CD14-positive monocyte (primary cell): ENCODE measurements around the gene MAX. TPM values are rescaled to one million over a fixed set of nuclear protein-coding genes. Genes with fewer than 3 reads are reported as not detected.

ENCODE experiments used
- DNase-seq, 3 donors: peaks; one replicate each; pipeline ENCODE4 v3.0.0-alpha.2; 2011 to 2022
- H2AFZ ChIP-seq: 2 replicates; pipeline ENCODE4 v1.6.0; 2012; ENCODE audit warnings: mild to moderate bottlenecking, low read depth, low read length, inconsistent platforms; ENCODE audit not compliant: insufficient read depth, poor library complexity, severe bottlenecking
- H3K27ac ChIP-seq, 2 donors: 1 replicate in 1 of 2; 2 replicates in 1 of 2; pipeline ENCODE4 v1.5.1; 2012 to 2013; ENCODE audit warnings: low read length in 2 of 2, control low read depth in 1 of 2, inconsistent platforms in 1 of 2, low read depth in 1 of 2, mild to moderate bottlenecking in 1 of 2
- H3K27me3 ChIP-seq, 2 donors: one replicate each; pipeline versions ENCODE4 v1.6.0 to v1.6.1; 2011 to 2013; ENCODE audit warnings: low read length in 2 of 2; ENCODE audit not compliant: control insufficient read depth in 2 of 2, insufficient read depth in 2 of 2
- H3K36me3 ChIP-seq, 2 donors: replicated peaks in 1 of 2; 1 replicate in 1 of 2; 2 replicates in 1 of 2; pipeline versions ENCODE4 v1.5.1 to v1.6.1; 2012 to 2013; ENCODE audit warnings: low read length in 2 of 2, control low read depth in 1 of 2, inconsistent platforms in 1 of 2, mild to moderate bottlenecking in 1 of 2; ENCODE audit not compliant: insufficient read depth in 2 of 2, control insufficient read depth in 1 of 2
- H3K4me1 ChIP-seq, 2 donors: 1 replicate in 1 of 2; 2 replicates in 1 of 2; pipeline versions ENCODE4 v1.5.1 to v1.6.1; 2012 to 2013; ENCODE audit warnings: low read length in 2 of 2, control low read depth in 1 of 2, inconsistent platforms in 1 of 2, mild to moderate bottlenecking in 1 of 2, moderate library complexity in 1 of 2; ENCODE audit not compliant: insufficient read depth in 2 of 2, control insufficient read depth in 1 of 2
- H3K4me2 ChIP-seq: replicated peaks from 2 replicates; pipeline ENCODE3; 2012; ENCODE audit warnings: low read length, moderate library complexity, mild to moderate bottlenecking; ENCODE audit not compliant: poor library complexity, severe bottlenecking; ENCODE audit errors: extremely low read depth
- H3K4me3 ChIP-seq, 3 experiments: fragments of 200-600 bp in 1 of 3; sonication (generic) in 1 of 3; replicated peaks in 1 of 3; 1 replicate in 2 of 3; 2 replicates in 1 of 3; pipeline ENCODE4 v1.5.1; 2011 to 2013; ENCODE audit warnings: low read length in 3 of 3, mild to moderate bottlenecking in 3 of 3, control low read depth in 2 of 3, low read depth in 2 of 3, inconsistent platforms in 1 of 3, moderate library complexity in 1 of 3
- H3K79me2 ChIP-seq: 2 replicates; pipeline ENCODE4 v1.6.0; 2012; ENCODE audit warnings: mild to moderate bottlenecking, control low read depth, inconsistent platforms, low read length, moderate library complexity; ENCODE audit not compliant: insufficient read depth
- H3K9ac ChIP-seq: 2 replicates; pipeline ENCODE4 v1.6.0; 2017; ENCODE audit warnings: low read length, mild to moderate bottlenecking; ENCODE audit not compliant: insufficient read depth, poor library complexity, severe bottlenecking
- H3K9me3 ChIP-seq, 2 donors: replicated peaks in 1 of 2; 1 replicate in 1 of 2; 2 replicates in 1 of 2; pipeline versions ENCODE4 v1.5.1 to v1.6.1; 2012 to 2013; ENCODE audit warnings: low read length in 2 of 2, control low read depth in 1 of 2; ENCODE audit not compliant: control insufficient read depth in 1 of 2, insufficient read depth in 1 of 2
- H4K20me1 ChIP-seq: 2 replicates; pipeline ENCODE4 v1.6.0; 2012; ENCODE audit warnings: mild to moderate bottlenecking, low read length, control low read depth, moderate library complexity; ENCODE audit not compliant: insufficient read depth
- H3K27ac Mint-ChIP-seq, 7 donors: one replicate each; pipeline ENCODE4 v1.8.0; 2020; ENCODE audit warnings: mild to moderate bottlenecking in 7 of 7, mixed read lengths in 7 of 7, moderate library complexity in 6 of 7, inconsistent platforms in 2 of 7
- H3K27me3 Mint-ChIP-seq, 3 donors: one replicate each; pipeline ENCODE4 v1.8.0; 2021 to 2022; ENCODE audit warnings: low read depth in 3 of 3, mild to moderate bottlenecking in 3 of 3, mixed read lengths in 3 of 3, moderate library complexity in 3 of 3, inconsistent platforms in 1 of 3
- H3K36me3 Mint-ChIP-seq, 2 donors: one replicate each; pipeline ENCODE4 v1.8.0; 2020; ENCODE audit warnings: mixed read lengths in 2 of 2, inconsistent platforms in 1 of 2, mild to moderate bottlenecking in 1 of 2
- H3K4me1 Mint-ChIP-seq: one replicate; pipeline ENCODE4 v1.8.0; 2020; ENCODE audit warnings: mild to moderate bottlenecking, mixed read lengths
- H3K4me3 Mint-ChIP-seq, 2 donors: one replicate each; pipeline ENCODE4 v1.8.0; 2020; ENCODE audit warnings: mild to moderate bottlenecking in 2 of 2, mixed read lengths in 2 of 2, moderate library complexity in 1 of 2
- H3K9me3 Mint-ChIP-seq, 7 donors: one replicate each; pipeline ENCODE4 v1.8.0; 2020 to 2022; ENCODE audit warnings: mixed read lengths in 7 of 7, mild to moderate bottlenecking in 6 of 7, moderate library complexity in 6 of 7, inconsistent platforms in 2 of 7
- CTCF ChIP-seq: fragments of 200-600 bp; IDR thresholded peaks from one replicate; pipeline ENCODE4 v1.8.0; 2022; ENCODE audit warnings: antibody characterized with exemption, mild to moderate bottlenecking
- WGBS: methylation state at CpG from one replicate; pipeline ENCODE4 v1.1.5; 2013; ENCODE audit warnings: missing lambda C conversion rate; ENCODE audit not compliant: insufficient coverage; 5-methylcytosine and 5-hydroxymethylcytosine counted together
- intact Hi-C, 2 donors: fragments of 100-400 bp; cut with micrococcal nuclease; formaldehyde crosslinking; loops; one replicate each; pipeline versions ENCODE4 v1.15.0 to v1.15.1; 2023
- polyA plus RNA-seq, 3 donors: library from polyadenylated mRNA; depleted of rRNA in 1 of 3; unstranded in 2 of 3; stranded (reverse) in 1 of 3; fragments of 300-500 nt in 2 of 3; fragments of >200 nt in 1 of 3; fragmentation: Illumina TruSeq in 2 of 3; gene quantifications; 1 replicate in 2 of 3; 2 replicates in 1 of 3; pipeline ENCODE4 v1.2.3, GENCODE V29; 2012 to 2021

Gene MAX
- polyA plus RNA-seq, 3 donors = 78.2 to 87.0 (median 81.5) TPM

DNA sequence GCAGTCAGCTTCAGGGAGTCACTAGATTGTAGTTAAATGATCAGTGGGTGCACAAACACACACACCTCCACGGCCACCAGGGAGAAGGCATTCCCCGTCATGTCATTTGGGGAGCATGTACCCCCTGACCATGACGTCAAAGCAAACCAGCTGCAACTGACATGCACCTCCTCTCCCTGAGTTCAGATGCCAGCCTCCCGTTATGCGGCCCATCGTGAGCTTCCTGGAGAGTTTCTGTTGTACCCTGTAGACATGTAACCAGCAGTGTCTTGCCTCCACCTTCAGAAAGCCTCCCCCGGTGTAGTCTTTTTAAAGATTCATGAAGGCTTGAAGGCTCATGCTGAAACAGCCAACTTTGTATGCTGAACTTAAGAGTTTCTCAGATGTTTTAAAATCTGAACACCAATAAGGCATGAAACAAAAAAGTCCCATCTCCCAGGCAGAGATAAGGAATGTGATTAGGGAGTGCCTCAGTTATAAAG is 60.8 kb downstream of the MAX start:
- 92% methylated on average over 7 of the region's 7 CpGs for WGBS
- no peaks in the 10 kb centered on the region for H3K27me3 ChIP-seq
- Mint-ChIP-seq H3K9me3 (no peaks in the 10 kb centered on the region), H3K27me3 (peaks cover 0 to 2% (median 0%) of the 10 kb centered on the region in 3 donors), H3K36me3 (peaks cover 20 to 40% of the 10 kb centered on the region in 2 donors), H3K27ac (peak overlapping the region in 1 of 7 donors; percentile 15), H3K4me1 (peaks cover 49% of the 10 kb centered on the region), H3K4me3 (no peak overlapping the region)
- H3K79me2 ChIP-seq = no peaks in the 10 kb centered on the region
- H3K27ac ChIP-seq = peak overlapping the region in 1 of 2 donors; percentile 42
- peaks cover 43 to 44% of the 10 kb centered on the region in 2 donors for H3K4me1 ChIP-seq
- H3K9me3 ChIP-seq = no peaks in the 10 kb centered on the region
- no peak for DNase-seq
- no peak overlapping the region for H2AFZ ChIP-seq
- peaks cover 16 to 20% of the 10 kb centered on the region in 2 donors for H3K36me3 ChIP-seq
- no peak for TF ChIP-seq CTCF
- no peak overlapping the region for H3K4me3 ChIP-seq
- no peak overlapping the region for H3K4me2 ChIP-seq
- no peak overlapping the region for H3K9ac ChIP-seq
- no peaks in the 10 kb centered on the region for H4K20me1 ChIP-seq
- intact Hi-C loops = loop anchor here in 1 of 2 donors (5.0 kb wide), 1 partner anchor 61 kb away; the partner anchor contains the start of gene MAX

GRCh38 chr14:65040666-65041433 is 61.5 kb downstream of the MAX start:
- H3K27me3 Mint-ChIP-seq = peaks cover 0 to 2% (median 0%) of the 10 kb centered on the region in 3 donors
- TF ChIP-seq CTCF = no peak
- Histone ChIP-seq H3K4me3 (no peak overlapping the region), H3K4me1 (peaks cover 37 to 38% of the 10 kb centered on the region in 2 donors), H3K9ac (no peak overlapping the region), H3K4me2 (no peak overlapping the region), H2AFZ (no peak overlapping the region), H3K9me3 (no peaks in the 10 kb centered on the region), H3K27me3 (no peaks in the 10 kb centered on the region), H3K27ac (peak overlapping the region in 1 of 2 donors; percentile 42), H3K36me3 (peaks cover 16 to 21% of the 10 kb centered on the region in 2 donors), H4K20me1 (no peaks in the 10 kb centered on the region), H3K79me2 (no peaks in the 10 kb centered on the region)
- intact Hi-C loops = loop anchor here in 1 of 2 donors (5.0 kb wide), 1 partner anchor 61 kb away; the partner anchor contains the start of gene MAX
- peaks cover 20 to 37% of the 10 kb centered on the region in 2 donors for H3K36me3 Mint-ChIP-seq
- no peak for DNase-seq
- H3K9me3 Mint-ChIP-seq = no peaks in the 10 kb centered on the region
- no peak overlapping the region for H3K4me3 Mint-ChIP-seq
- 80% methylated on average over 1 of the region's 9 CpGs for WGBS
- H3K27ac Mint-ChIP-seq = peak overlapping the region in 3 of 7 donors; percentile 20 to 38 (median 32)
- H3K4me1 Mint-ChIP-seq = peaks cover 43% of the 10 kb centered on the region
